A673 (cell line): ENCODE results near the gene SSC5D.

ENCODE experiments used
- EZH2 ChIP-seq: fragments of 200-600 bp; sonication (generic); IDR thresholded peaks from 2 replicates; pipeline ENCODE4 v1.6.1; 2017; ENCODE audit warnings: borderline replicate concordance, low read depth, mild to moderate bottlenecking, mixed read lengths, antibody characterized with exemption, low read length; ENCODE audit not compliant: poor library complexity, severe bottlenecking
- TF ChIP-seq, protein P1 (sequence below): fragments of 300-800, 200-600 bp; sonication (generic); conservative IDR thresholded peaks from 2 replicates; pipeline ENCODE4 v1.5.1; 2017; ENCODE audit warnings: low read depth, mild to moderate bottlenecking, antibody characterized with exemption, low read length, moderate library complexity, mixed read lengths

DNA sequence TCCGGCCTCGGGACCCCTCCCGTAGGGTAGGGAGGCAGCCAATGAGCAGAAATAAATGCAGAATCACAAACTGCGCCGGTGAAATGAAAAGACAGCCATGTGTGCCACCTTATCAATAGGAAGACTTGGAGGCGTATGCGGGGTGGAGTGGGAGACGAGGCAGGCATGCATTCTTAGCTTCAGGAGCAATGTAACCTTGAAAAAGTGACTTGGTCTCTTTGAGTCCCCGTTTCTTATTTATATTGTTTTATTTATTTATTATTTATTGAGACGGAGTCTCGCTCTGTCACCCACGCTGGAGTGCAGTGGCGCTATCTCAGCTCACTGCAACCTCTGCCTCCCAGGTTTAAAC, 16.0 kb downstream of the SSC5D start:
- TF ChIP-seq, protein P1, sequence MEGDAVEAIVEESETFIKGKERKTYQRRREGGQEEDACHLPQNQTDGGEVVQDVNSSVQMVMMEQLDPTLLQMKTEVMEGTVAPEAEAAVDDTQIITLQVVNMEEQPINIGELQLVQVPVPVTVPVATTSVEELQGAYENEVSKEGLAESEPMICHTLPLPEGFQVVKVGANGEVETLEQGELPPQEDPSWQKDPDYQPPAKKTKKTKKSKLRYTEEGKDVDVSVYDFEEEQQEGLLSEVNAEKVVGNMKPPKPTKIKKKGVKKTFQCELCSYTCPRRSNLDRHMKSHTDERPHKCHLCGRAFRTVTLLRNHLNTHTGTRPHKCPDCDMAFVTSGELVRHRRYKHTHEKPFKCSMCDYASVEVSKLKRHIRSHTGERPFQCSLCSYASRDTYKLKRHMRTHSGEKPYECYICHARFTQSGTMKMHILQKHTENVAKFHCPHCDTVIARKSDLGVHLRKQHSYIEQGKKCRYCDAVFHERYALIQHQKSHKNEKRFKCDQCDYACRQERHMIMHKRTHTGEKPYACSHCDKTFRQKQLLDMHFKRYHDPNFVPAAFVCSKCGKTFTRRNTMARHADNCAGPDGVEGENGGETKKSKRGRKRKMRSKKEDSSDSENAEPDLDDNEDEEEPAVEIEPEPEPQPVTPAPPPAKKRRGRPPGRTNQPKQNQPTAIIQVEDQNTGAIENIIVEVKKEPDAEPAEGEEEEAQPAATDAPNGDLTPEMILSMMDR: no peak; the same call in 1 of the 2 replicates
- no peak for TF ChIP-seq EZH2
